ENCODE measurements around the gene VAC14.
"Not testable (repeated sequence)": the region's sequence is repeated elsewhere in the genome, so short reads cannot be mapped to it uniquely, and the experiment has no call there.

VAC14 gene

GRCh38 chr16:70800781-70801480 is at the start of gene VAC14:
TSS of gene VAC14 (minus strand) at chr16:70801158. CDS start at chr16:70800900, 258 bp downstream.
- DNase-seq (ENCODE audit: low spot score) = peak; percentile 81

- not testable (repeated sequence) for DNase-seq (ENCODE audit: low spot score)
These were observed 22.6 kb upstream of the VAC14 start for GRCh38 chr16:70823498-70824118.

- not testable (repeated sequence) for DNase-seq (ENCODE audit: low spot score)
These were observed 21.8 kb upstream of the VAC14 start for GRCh38 chr16:70822734-70823133.

- not testable (repeated sequence) for DNase-seq (ENCODE audit: low spot score)
These were observed 17.1 kb upstream of the VAC14 start for GRCh38 chr16:70818088-70818487.

GRCh38 chr16:70809392-70810060 is 8.6 kb upstream of the VAC14 start:
- no peak for DNase-seq (ENCODE audit: low spot score)

- DNase-seq (ENCODE audit: low spot score) = no peak
These were observed 7.4 kb upstream of the VAC14 start for GRCh38 chr16:70808371-70808770.

GRCh38 chr16:70805787-70806186 is 4.8 kb upstream of the VAC14 start:
- DNase-seq (ENCODE audit: low spot score) = no peak

- DNase-seq (ENCODE audit: low spot score) = no peak
These were observed 4.4 kb upstream of the VAC14 start for GRCh38 chr16:70805380-70805779.

GRCh38 chr16:70804734-70805169 is 3.8 kb upstream of the VAC14 start:
- DNase-seq (ENCODE audit: low spot score) = no peak

GRCh38 chr16:70804153-70804733 is 3.3 kb upstream of the VAC14 start:
- DNase-seq (ENCODE audit: low spot score) = no peak

GRCh38 chr16:70803319-70803718 is 2.4 kb upstream of the VAC14 start:
- DNase-seq (ENCODE audit: low spot score) = no peak

- no peak for DNase-seq (ENCODE audit: low spot score)
These were observed 653 bp upstream of the VAC14 start for GRCh38 chr16:70801611-70802010.

GRCh38 chr16:70800311-70800710 is 647 bp downstream of the VAC14 start:
- no peak for DNase-seq (ENCODE audit: low spot score)

- no peak for DNase-seq (ENCODE audit: low spot score)
These were observed 4.7 kb downstream of the VAC14 start for GRCh38 chr16:70796301-70796700.

- no peak for DNase-seq (ENCODE audit: low spot score)
These were observed 5.6 kb downstream of the VAC14 start for GRCh38 chr16:70795296-70795912.

GRCh38 chr16:70793851-70794502 is 7.0 kb downstream of the VAC14 start:
- no peak for DNase-seq (ENCODE audit: low spot score)

- no peak for DNase-seq (ENCODE audit: low spot score)
These were observed 10.1 kb downstream of the VAC14 start for GRCh38 chr16:70790815-70791214.

GRCh38 chr16:70789595-70790447 is 11.1 kb downstream of the VAC14 start:
- no peak for DNase-seq (ENCODE audit: low spot score)

GRCh38 chr16:70788668-70789594 is 12.0 kb downstream of the VAC14 start:
- no peak for DNase-seq (ENCODE audit: low spot score)

Data from pons (tissue), 1 donor.